K562 (cell line): ENCODE measurements around the gene SCYGR2. TPM values are rescaled to one million over a fixed set of nuclear protein-coding genes. Genes with fewer than 3 reads are reported as not detected.

Experiments used
- ATAC-seq: fragments of 200-7000 bp; cut with Tn5 transposase; 3 replicates; pipeline ENCODE4 v1.9.1; 2020; ENCODE audit warnings: moderate library complexity
- BruUV-seq: library from RNA; stranded (reverse); fragments of 400-500 nt; replicated peaks from 2 replicates; lab custom pipeline; 2021; lab: Mats Ljungman, UMichigan
- CTCF ChIA-PET: fragments of 300-600 bp; formaldehyde crosslinking; extraction: SDS; loops from one replicate; lab custom pipeline; 2021; ENCODE audit warnings: low intra/inter-chr PET ratio; lab: Yijun Ruan, JAX
- POLR2A ChIA-PET: fragments of 300-600, 350-650 bp; sonication (Branson Sonifier 250); formaldehyde crosslinking; extraction: SDS; loops from one replicate; lab custom pipeline; 2021; ENCODE audit warnings: antibody characterized with exemption, inconsistent platforms; lab: Yijun Ruan, JAX
- DNase-seq, 4 experiments: peaks; one replicate each; pipeline versions ENCODE4 v3.0.0 to v3.0.0-alpha.2; 2011 to 2018; ENCODE audit warnings: low spot score in 3 of 4, mixed read lengths in 3 of 4; ENCODE audit errors: extremely low read depth in 1 of 4
- FAIRE-seq: peaks from 2 replicates; lab custom pipeline; 2011; peaks lifted over from hg19 to GRCh38; lab: Jason Lieb, UNC
- H2AFZ ChIP-seq: 2 replicates; pipeline ENCODE4 v1.6.0; 2011; ENCODE audit warnings: low read depth, low read length, control low read depth, inconsistent platforms
- H3K27ac ChIP-seq: fragments of 200-600 bp; 3 replicates; pipeline ENCODE4 v1.8.0; 2011; ENCODE audit warnings: low read depth, mild to moderate bottlenecking, control low read depth, inconsistent platforms, low read length, moderate library complexity, mixed read lengths; ENCODE audit errors: extremely low read depth
- H3K27me3 ChIP-seq, 2 experiments: fragments of 300-600 bp in 1 of 2; 2 replicates in 1 of 2; 3 replicates in 1 of 2; pipeline versions ENCODE4 v1.6.0 to v1.8.0; 2011; ENCODE audit warnings: inconsistent platforms in 2 of 2, low read length in 2 of 2, mild to moderate bottlenecking in 1 of 2, mixed read lengths in 1 of 2, moderate library complexity in 1 of 2; ENCODE audit not compliant: control insufficient read depth in 2 of 2, insufficient read depth in 2 of 2
- H3K36me3 ChIP-seq: fragments of 300-600 bp; 3 replicates; pipeline ENCODE4 v1.8.0; 2011; ENCODE audit warnings: mild to moderate bottlenecking, low read length, inconsistent platforms; ENCODE audit not compliant: control insufficient read depth, insufficient read depth
- H3K4me1 ChIP-seq, 2 experiments: fragments of 200-600 bp in 1 of 2; replicated peaks in 1 of 2; 2 replicates in 1 of 2; 3 replicates in 1 of 2; pipeline versions ENCODE4 v1.5.1 to v1.8.0; 2011; ENCODE audit warnings: inconsistent platforms in 2 of 2, low read length in 2 of 2, mild to moderate bottlenecking in 1 of 2, mixed read lengths in 1 of 2, moderate library complexity in 1 of 2; ENCODE audit not compliant: control insufficient read depth in 2 of 2, insufficient read depth in 2 of 2
- H3K4me2 ChIP-seq: 2 replicates; pipeline ENCODE4 v1.6.1; 2011; ENCODE audit warnings: low read length, control low read depth, inconsistent platforms, mixed read lengths; ENCODE audit not compliant: insufficient read depth
- H3K4me3 ChIP-seq: fragments of 200-600 bp; sonication (generic), shearing (Covaris generic); 2 replicates; pipeline ENCODE4 v1.5.1; 2016; ENCODE audit warnings: control low read depth, inconsistent platforms
- H3K79me2 ChIP-seq: fragments of 200-600 bp; 3 replicates; pipeline ENCODE4 v1.8.0; 2011; ENCODE audit warnings: low read length, inconsistent platforms; ENCODE audit not compliant: control insufficient read depth, insufficient read depth
- H3K9ac ChIP-seq, 2 experiments: 2 replicates each; pipeline versions ENCODE4 v1.6.0 to v1.6.1; 2011; ENCODE audit warnings: low read depth in 2 of 2, low read length in 2 of 2, control low read depth in 1 of 2, inconsistent platforms in 1 of 2, mild to moderate bottlenecking in 1 of 2, mixed read lengths in 1 of 2; ENCODE audit not compliant: insufficient read depth in 1 of 2
- H3K9me1 ChIP-seq: one replicate; pipeline ENCODE4 v1.6.0; 2011; ENCODE audit warnings: inconsistent platforms, mild to moderate bottlenecking, low read length, moderate library complexity; ENCODE audit not compliant: control insufficient read depth, insufficient read depth
- H3K9me3 ChIP-seq: replicated peaks from 2 replicates; pipeline ENCODE4 v1.5.1; 2011; ENCODE audit warnings: low read depth, low read length, inconsistent platforms; ENCODE audit not compliant: control insufficient read depth, insufficient read depth
- H4K20me1 ChIP-seq: replicated peaks from 2 replicates; pipeline ENCODE4 v1.6.1; 2011; ENCODE audit warnings: low read length, inconsistent platforms, mixed read lengths; ENCODE audit not compliant: control insufficient read depth, insufficient read depth
- DIDO1 ChIP-seq: fragments of 450-650 bp; IDR thresholded peaks from 2 replicates; pipeline ENCODE4 v1.6.1; 2016; ENCODE audit warnings: low read depth, missing biosample characterization, missing genetic modification characterization
- KLF10 ChIP-seq: fragments of 250-450 bp; sonication (Bioruptor Pico); IDR thresholded peaks from 2 replicates; pipeline ENCODE4 v1.6.1; 2021; ENCODE audit warnings: matching md5 sums
- RAD51 ChIP-seq: fragments of 450-650 bp; IDR thresholded peaks from 2 replicates; pipeline ENCODE4 v1.7.1; 2016; ENCODE audit warnings: low read depth, mild to moderate bottlenecking, borderline replicate concordance
- RNF219 ChIP-seq: fragments of 250-450 bp; sonication (Bioruptor Pico); IDR thresholded peaks from 2 replicates; pipeline ENCODE4 v1.5.0; 2022; ENCODE audit warnings: mild to moderate bottlenecking
- YBX1 ChIP-seq: fragments of 450-650 bp; IDR thresholded peaks from 2 replicates; pipeline ENCODE4 v1.7.1; 2016; ENCODE audit warnings: mild to moderate bottlenecking
- ZNF76 ChIP-seq: fragments of 250-450 bp; sonication (Bioruptor Pico); IDR thresholded peaks from 2 replicates; pipeline ENCODE4 v1.4.0; 2020; ENCODE audit warnings: mild to moderate bottlenecking, moderate library complexity, borderline replicate concordance
- WGBS: fragments of 100-300 bp; shearing (Covaris generic); methylation state at CpG from one replicate; pipeline ENCODE4 v1.1.6; 2016; ENCODE audit warnings: low coverage, mixed read lengths; ENCODE audit not compliant: insufficient coverage; ENCODE audit errors: missing lambda C conversion rate; 5-methylcytosine and 5-hydroxymethylcytosine counted together
- in situ Hi-C: fragments of 300-500 bp; cut with MboI; formaldehyde crosslinking; loops from 4 replicates; pipeline ENCODE4 v1.15.0; 2018; ENCODE audit warnings: inconsistent platforms, mixed read lengths
- intact Hi-C: fragments of 100-400 bp; cut with micrococcal nuclease; formaldehyde crosslinking; loops from 2 replicates; pipeline ENCODE4 v1.14.2; 2022
- polyA plus RNA-seq, 8 experiments: library from polyadenylated mRNA; depleted of rRNA in 4 of 8; stranded (reverse) in 5 of 8; unstranded in 3 of 8; fragments of >200 nt; fragmentation: Nextera tagmentation in 2 of 8; fragmentation: Illumina TruSeq in 1 of 8; extraction: Ambion mirVana in 2 of 8; extraction: Trizol in 1 of 8; gene quantifications; 2 replicates each; pipeline versions ENCODE4 v1.2.1 to v1.2.3, GENCODE V29; 2011 to 2014; ENCODE audit warnings: inconsistent platforms in 1 of 8, missing spikeins in 1 of 8
- total RNA-seq, 7 experiments: library from RNA; depleted of rRNA in 6 of 7; stranded (reverse); fragments of >200 nt in 6 of 7; fragmentation: Illumina TruSeq in 2 of 7; extraction: Trizol in 2 of 7; gene quantifications; 2 replicates each; pipeline versions ENCODE4 v1.2.1 to v1.2.3, GENCODE V29; 2011 to 2021; ENCODE audit warnings: low replicate concordance in 1 of 7
- TF ChIP-seq, protein P1 (sequence below): IDR thresholded peaks from 2 replicates; pipeline ENCODE4 v1.6.1; 2012; ENCODE audit warnings: low read depth, low read length, improper control_type of control experiment, borderline replicate concordance
- TF ChIP-seq, protein P2 (sequence below): fragments of 250-450 bp; sonication (Bioruptor Pico); IDR thresholded peaks from 2 replicates; pipeline ENCODE4 v1.5.0; 2021

The SCYGR2 gene
- total and polyA plus RNA-seq, 9 of the 15 experiments (the other 6 are each of a cell fraction or from before 2014, with no cell fraction given), result not detected

- intact Hi-C loops (no loop called here), in situ Hi-C loops (no loop called here)
- ATAC-seq, result no peak
- no peak overlapping the region for H2AFZ ChIP-seq
- H3K4me1 ChIP-seq, result no peaks in the 10 kb centered on the region
- H3K9me1 ChIP-seq, result no peaks in the 10 kb centered on the region
- ChIA-PET POLR2A (no interaction called here), CTCF (no interaction called here)
- TF ChIP-seq ZNF76 (CRISPR knock-in tag) (no peak), YBX1 (no peak), KLF10 (CRISPR knock-in tag) (no peak), RAD51 (no peak), DIDO1 (tag) (no peak), RNF219 (no peak)
- TF ChIP-seq, protein P1, sequence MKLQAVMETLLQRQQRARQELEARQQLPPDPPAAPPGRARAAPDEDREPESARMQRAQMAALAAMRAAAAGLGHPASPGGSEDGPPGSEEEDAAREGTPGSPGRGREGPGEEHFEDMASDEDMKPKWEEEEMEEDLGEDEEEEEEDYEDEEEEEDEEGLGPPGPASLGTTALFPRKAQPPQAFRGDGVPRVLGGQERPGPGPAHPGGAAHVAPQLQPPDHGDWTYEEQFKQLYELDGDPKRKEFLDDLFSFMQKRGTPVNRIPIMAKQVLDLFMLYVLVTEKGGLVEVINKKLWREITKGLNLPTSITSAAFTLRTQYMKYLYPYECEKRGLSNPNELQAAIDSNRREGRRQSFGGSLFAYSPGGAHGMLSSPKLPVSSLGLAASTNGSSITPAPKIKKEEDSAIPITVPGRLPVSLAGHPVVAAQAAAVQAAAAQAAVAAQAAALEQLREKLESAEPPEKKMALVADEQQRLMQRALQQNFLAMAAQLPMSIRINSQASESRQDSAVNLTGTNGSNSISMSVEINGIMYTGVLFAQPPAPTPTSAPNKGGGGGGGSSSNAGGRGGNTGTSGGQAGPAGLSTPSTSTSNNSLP, result no peak
- TF ChIP-seq, protein P2, sequence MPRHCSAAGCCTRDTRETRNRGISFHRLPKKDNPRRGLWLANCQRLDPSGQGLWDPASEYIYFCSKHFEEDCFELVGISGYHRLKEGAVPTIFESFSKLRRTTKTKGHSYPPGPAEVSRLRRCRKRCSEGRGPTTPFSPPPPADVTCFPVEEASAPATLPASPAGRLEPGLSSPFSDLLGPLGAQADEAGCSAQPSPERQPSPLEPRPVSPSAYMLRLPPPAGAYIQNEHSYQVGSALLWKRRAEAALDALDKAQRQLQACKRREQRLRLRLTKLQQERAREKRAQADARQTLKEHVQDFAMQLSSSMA (CRISPR knock-in tag), result no peak
- no peaks in the 10 kb centered on the region for H3K36me3 ChIP-seq
- H3K4me3 ChIP-seq, result no peak overlapping the region
- H3K4me2 ChIP-seq, result no peak overlapping the region
- H3K27ac ChIP-seq, result no peak overlapping the region
- no TSS peak for BruUV-seq
- no peaks in the 10 kb centered on the region for H3K9me3 ChIP-seq
- 63% methylated on average over 1 of the region's 1 CpG for WGBS
- no peaks in the 10 kb centered on the region for H3K79me2 ChIP-seq
- no peak for DNase-seq
- no peak overlapping the region for H3K9ac ChIP-seq
- no peaks in the 10 kb centered on the region for H4K20me1 ChIP-seq
- no peaks in the 10 kb centered on the region for H3K27me3 ChIP-seq
- FAIRE-seq, result no peak
Measured at GRCh38 chr2:227565080-227565479, 33.6 kb upstream of the SCYGR2 start.
